Stimulated activated CD4-positive, alpha-beta T cell treated with anti-CD3 and anti-CD28 coated beads, Interleukin-15, amount 100 ng/mL, for 48 hours (primary cell): ENCODE data around the gene DHX29.
"Not testable (repeated sequence)": the region's sequence is repeated elsewhere in the genome, so short reads cannot be mapped to it uniquely, and the experiment has no call there.

Experiments used
- DNase-seq, 2 donors: peaks; one replicate each; pipeline ENCODE4 v3.0.0-alpha.2; 2020; ENCODE audit warnings: low read depth in 2 of 2

The DHX29 gene, protein sequence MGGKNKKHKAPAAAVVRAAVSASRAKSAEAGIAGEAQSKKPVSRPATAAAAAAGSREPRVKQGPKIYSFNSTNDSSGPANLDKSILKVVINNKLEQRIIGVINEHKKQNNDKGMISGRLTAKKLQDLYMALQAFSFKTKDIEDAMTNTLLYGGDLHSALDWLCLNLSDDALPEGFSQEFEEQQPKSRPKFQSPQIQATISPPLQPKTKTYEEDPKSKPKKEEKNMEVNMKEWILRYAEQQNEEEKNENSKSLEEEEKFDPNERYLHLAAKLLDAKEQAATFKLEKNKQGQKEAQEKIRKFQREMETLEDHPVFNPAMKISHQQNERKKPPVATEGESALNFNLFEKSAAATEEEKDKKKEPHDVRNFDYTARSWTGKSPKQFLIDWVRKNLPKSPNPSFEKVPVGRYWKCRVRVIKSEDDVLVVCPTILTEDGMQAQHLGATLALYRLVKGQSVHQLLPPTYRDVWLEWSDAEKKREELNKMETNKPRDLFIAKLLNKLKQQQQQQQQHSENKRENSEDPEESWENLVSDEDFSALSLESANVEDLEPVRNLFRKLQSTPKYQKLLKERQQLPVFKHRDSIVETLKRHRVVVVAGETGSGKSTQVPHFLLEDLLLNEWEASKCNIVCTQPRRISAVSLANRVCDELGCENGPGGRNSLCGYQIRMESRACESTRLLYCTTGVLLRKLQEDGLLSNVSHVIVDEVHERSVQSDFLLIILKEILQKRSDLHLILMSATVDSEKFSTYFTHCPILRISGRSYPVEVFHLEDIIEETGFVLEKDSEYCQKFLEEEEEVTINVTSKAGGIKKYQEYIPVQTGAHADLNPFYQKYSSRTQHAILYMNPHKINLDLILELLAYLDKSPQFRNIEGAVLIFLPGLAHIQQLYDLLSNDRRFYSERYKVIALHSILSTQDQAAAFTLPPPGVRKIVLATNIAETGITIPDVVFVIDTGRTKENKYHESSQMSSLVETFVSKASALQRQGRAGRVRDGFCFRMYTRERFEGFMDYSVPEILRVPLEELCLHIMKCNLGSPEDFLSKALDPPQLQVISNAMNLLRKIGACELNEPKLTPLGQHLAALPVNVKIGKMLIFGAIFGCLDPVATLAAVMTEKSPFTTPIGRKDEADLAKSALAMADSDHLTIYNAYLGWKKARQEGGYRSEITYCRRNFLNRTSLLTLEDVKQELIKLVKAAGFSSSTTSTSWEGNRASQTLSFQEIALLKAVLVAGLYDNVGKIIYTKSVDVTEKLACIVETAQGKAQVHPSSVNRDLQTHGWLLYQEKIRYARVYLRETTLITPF (N-terminal part only)

DNA sequence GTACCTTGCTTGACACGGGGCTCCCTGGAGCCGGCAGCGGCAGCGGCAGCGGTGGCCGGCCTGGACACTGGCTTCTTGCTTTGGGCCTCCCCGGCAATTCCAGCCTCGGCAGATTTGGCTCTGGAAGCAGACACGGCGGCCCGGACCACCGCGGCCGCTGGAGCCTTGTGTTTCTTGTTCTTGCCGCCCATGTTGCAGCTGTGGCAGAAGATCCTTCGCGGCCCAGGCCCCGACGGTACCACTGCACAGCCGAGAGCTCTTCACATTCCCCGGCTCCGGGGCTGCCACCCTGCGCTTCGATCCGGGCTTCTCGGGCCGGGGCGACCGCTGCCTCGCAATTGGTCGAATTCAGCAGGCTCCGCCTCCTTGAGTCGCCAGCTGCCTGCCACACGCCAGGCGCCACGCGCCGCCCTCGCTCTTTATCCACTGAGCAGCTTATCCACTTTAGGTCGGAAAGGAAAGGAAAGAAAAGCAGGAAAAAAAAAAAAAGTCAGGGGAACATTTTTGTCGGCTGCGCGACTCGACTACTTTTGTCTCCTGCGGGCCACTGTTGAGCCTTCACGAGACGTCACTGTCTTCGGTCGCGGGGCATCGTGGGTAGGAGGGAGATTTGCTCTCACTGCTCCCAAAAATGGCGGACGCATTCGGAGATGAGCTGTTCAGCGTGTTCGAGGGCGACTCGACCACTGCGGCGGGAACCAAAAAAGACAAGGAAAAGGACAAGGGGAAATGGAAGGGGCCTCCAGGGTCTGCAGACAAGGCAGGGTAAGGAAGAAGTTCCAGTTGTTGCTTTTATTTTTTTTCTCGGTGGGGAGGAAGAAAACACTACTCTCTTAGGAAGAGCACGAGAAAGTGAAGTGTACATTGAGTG, at the start of gene DHX29, which contains the start of gene MTREX:
TSS of gene DHX29 (minus strand) at position 312 of the 871 bp plus-strand sequence. CDS start at position 191, 121 bp downstream.
TSS of gene MTREX (plus strand) at position 607 of the 871 bp plus-strand sequence. CDS start at position 632, 25 bp downstream.
- peak; percentile 80 to 82 for DNase-seq

- no peak for DNase-seq
These were observed 49.4 kb upstream of the DHX29 start for GRCh38 chr5:55356896-55357295.

GRCh38 chr5:55350754-55351153, 43.3 kb upstream of the DHX29 start:
- DNase-seq: no peak

GRCh38 chr5:55347786-55348185, 40.3 kb upstream of the DHX29 start:
- DNase-seq: no peak

- no peak for DNase-seq
These were observed 37.8 kb upstream of the DHX29 start for GRCh38 chr5:55345327-55345726.

GRCh38 chr5:55344392-55344992, 37.0 kb upstream of the DHX29 start:
- peak; percentile 22 to 49 for DNase-seq

DNA sequence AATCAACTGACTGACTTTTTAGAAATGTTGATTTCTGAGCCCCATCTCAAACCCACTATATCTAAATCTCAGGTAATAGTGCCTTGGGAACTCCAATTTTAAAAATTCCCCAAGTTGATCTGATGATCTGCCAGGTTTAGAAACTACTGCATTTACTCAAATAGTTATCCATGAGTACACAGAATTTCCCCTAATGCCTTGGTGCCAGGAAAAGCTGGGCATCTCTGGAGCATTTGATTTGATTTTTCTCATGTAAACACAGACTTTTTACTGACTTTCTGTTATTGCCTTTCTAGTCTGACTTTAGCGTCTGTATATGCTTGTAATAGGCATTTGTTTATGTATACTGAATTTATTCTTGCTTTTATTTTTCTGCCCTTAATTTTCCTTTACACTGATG, 36.1 kb upstream of the DHX29 start:
- no peak for DNase-seq

DNA sequence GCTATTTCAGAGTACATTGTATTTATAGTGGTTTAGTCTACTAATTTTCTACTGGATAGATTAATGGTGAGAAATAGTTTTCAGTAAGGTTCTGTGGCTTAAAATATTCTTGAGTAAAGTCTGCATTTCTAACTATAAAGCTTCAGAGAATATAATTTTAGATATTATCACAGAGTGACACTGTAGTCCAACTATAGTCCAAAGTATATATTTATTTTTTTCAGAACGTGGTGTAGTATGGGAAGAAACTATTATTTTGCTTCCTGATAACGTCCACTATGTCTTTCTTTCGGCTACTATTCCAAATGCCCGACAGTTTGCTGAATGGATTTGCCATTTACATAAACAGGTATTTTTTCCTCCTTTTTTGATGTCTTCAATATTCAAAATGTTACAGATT, 35.6 kb upstream of the DHX29 start:
- no peak for DNase-seq

DNA sequence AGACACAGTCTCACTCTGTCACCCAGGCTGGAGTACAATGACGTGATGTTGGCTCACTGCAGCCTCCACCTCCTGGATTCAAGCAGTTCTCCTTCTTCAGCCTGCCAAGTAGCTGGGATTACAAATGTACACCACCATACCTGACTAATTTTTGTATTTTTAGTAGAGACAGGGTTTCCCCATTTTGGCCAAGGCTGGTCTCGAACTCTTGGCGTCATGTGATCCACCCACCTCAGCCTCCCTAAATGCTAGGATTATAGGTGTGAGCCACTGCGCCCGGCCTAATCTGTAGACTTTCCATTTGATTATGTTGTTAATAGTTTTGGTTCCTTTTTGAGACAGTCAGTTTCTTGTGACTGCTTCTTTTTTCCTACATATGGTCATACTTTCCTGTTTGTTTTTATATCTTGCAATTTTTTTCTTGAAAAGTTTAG, 31.3 kb upstream of the DHX29 start:
- peak; percentile 51 to 55 for DNase-seq

DNA sequence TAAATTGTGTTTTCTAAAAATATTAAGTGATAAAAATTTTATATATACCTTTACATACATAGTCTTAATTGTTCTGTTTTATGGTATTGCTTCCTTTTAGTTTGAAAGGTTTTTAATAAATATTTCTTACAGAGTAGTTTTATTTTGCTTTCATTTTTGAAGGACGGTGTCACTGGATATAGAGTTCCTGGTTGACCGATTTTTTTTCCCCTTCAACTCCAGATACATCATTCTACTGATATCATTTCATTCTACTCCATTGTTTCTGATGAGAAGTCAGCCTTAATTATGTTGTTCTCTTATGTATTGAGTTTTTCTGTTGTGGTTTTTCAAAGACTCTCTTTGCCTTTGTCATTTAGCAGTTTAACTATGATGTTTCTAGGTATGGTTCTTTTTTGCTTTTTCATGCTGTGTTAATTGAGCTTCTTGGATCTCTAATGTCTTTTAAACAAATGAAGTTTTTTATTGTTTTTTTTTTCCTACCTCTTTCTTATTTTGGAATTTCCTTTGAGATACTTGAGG, 30.7 kb upstream of the DHX29 start:
- DNase-seq: no peak

DNA sequence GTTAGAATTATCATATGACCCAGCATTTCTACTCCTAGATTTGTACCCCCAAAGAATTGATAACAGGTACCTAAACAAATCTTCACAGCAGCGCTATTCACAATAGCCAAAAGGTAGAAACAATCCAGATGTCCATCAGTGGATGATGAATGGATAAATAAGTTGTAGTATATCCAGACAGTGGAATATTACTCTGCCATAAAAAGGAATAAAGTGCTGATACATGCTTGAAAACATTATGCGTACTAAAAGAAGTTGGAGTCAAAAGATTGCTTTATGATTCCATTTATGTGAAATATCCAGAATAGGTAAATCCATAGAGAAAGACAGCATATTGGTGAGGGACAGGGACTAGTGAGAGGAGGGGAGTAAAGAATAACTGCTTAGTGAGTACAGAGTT, 26.3 kb upstream of the DHX29 start:
- DNase-seq: no peak

DNA sequence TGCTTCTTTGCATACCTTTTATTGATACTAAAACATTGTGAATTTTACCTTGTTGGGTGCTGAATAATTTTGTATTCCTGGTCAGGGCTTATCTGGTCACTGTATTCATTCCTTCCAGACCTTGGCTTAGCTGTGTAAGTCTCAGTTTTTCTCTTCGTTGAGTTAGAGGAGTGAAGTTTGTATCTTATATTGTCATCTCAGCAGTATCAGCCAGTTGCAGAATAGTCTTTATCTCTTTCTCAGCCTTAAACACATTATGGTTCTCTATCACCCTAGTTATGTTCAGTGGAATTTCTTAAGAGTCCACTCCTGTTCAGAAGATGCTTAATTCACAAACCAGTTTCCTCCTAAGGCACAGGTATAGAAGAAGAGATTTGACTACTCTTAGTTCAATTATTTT, 25.5 kb upstream of the DHX29 start:
- no peak for DNase-seq

- no peak for DNase-seq
These were observed 23.8 kb upstream of the DHX29 start for GRCh38 chr5:55331321-55331720.

DNA sequence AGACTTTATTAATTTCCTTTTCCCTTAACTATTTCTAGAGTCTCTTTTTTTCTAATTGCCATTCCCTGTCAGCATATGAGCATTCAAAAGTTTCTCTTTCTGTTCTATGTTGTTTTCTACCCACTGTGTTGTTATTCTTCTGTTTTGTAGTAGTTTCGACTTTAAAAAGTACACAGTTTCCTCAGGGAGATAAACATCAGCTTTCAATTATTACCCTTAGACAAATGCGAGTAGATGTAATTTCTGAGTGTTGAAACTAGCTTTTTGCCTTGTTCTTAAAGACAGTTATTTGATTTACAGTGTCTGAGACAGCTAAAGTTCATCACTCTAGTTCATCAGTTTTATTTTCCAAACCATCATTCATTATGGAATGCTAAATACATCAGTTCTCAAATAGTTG, 19.8 kb upstream of the DHX29 start:
- no peak for DNase-seq

GRCh38 chr5:55325621-55326020, 18.1 kb upstream of the DHX29 start:
- DNase-seq: no peak

- DNase-seq: no peak
These were observed 17.4 kb upstream of the DHX29 start for GRCh38 chr5:55324815-55325418.

DNA sequence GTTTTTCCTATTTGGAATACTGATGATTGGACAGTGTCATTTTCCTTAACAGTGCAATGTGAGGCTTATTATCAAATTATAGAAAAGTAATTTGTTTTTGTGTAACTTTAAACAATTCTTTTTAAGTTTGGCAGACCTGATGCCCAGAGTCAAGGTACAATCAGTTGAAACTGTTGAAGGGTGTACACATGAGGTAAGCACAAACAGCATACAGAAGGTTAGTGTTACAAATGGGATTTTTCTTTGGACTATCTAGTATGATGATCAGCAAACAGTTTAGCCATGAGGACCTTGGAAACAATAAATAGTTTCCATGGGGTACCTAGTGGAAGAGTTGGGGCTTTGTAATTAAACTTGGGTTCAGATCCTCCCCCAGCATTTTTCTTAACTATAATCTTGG, 16.5 kb upstream of the DHX29 start:
- no peak for DNase-seq

GRCh38 chr5:55320571-55320970, 13.1 kb upstream of the DHX29 start:
- no peak for DNase-seq

DNA sequence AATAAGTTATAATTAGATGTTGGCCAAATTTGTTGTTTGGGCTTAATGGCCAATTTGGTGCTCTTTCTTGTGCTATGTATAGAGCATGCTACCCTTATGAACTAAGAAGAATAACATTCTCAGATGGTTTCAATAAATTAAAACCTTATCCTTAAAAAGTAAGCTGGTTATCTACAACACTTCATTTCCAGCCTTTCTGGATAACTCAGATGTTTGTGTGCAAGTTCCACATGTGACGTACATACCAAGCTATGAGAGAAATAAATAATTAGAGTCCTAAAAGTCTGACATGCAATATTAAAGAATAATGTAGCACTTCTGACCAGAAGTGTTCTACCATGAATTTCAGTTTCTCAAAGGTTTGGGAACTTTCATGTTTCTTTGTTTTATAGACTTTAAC, 12.0 kb upstream of the DHX29 start:
- DNase-seq: no peak

- DNase-seq: not testable (repeated sequence)
These were observed 10.7 kb upstream of the DHX29 start for GRCh38 chr5:55318237-55318636.
